NB4 (cell line): ENCODE results near the gene FAM3B.

Experiments
- POLR2A ChIP-seq: IDR thresholded peaks from 2 replicates; pipeline ENCODE4 v1.6.1; 2011; ENCODE audit warnings: mild to moderate bottlenecking; ENCODE audit not compliant: insufficient read length; ENCODE audit errors: extremely low read depth
- TF ChIP-seq, protein P1 (sequence below): IDR thresholded peaks from one replicate; pipeline ENCODE4 v1.5.1; 2012; ENCODE audit warnings: low read depth, low read length

DNA sequence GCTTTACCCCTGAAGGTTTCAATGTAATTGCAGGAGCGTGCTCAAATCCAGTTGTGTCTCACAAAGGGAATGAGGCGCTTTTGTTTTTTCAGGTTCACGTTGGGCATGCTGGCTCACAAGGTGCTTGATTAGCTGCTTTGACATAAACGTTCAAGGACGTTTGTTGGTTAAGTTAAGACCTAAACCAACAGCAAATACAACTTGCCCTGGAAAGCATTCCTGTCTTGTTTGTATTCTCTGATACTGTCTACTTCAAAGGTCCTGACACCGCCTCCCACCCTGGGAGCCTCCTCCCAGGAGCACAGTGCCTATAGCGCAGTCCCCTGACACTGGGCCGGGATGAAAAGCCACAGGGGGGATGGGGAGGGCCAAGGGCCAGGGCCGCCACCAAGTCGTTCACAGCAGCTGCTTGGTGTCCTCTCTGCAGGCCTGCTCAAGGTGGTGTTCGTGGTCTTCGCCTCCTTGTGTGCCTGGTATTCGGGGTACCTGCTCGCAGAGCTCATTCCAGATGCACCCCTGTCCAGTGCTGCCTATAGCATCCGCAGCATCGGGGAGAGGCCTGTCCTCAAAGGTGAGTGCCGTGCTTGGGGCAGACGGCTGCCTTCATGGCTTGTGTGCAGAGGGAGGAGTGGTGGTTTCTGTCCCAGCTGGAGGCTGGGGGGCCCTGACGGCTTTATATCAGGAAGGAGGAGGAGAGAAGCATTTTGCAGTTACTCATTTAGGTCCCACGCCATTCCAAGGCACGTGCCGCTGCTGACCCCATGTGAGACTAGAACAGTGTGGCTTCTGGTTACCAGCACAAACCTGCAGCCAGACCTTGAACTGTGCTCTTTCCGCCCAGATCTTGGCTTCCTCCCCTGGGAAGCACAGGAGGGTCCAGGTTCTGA, 6.1 kb downstream of the FAM3B start:
- TF ChIP-seq POLR2A: no peak
- TF ChIP-seq, protein P1, sequence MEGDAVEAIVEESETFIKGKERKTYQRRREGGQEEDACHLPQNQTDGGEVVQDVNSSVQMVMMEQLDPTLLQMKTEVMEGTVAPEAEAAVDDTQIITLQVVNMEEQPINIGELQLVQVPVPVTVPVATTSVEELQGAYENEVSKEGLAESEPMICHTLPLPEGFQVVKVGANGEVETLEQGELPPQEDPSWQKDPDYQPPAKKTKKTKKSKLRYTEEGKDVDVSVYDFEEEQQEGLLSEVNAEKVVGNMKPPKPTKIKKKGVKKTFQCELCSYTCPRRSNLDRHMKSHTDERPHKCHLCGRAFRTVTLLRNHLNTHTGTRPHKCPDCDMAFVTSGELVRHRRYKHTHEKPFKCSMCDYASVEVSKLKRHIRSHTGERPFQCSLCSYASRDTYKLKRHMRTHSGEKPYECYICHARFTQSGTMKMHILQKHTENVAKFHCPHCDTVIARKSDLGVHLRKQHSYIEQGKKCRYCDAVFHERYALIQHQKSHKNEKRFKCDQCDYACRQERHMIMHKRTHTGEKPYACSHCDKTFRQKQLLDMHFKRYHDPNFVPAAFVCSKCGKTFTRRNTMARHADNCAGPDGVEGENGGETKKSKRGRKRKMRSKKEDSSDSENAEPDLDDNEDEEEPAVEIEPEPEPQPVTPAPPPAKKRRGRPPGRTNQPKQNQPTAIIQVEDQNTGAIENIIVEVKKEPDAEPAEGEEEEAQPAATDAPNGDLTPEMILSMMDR: no peak
